Measurements from ENCODE around the gene IRF1.
A peak's percentile ranks its signal among the peaks of the same experiment; 100 is the strongest.

Gene IRF1

DNA sequence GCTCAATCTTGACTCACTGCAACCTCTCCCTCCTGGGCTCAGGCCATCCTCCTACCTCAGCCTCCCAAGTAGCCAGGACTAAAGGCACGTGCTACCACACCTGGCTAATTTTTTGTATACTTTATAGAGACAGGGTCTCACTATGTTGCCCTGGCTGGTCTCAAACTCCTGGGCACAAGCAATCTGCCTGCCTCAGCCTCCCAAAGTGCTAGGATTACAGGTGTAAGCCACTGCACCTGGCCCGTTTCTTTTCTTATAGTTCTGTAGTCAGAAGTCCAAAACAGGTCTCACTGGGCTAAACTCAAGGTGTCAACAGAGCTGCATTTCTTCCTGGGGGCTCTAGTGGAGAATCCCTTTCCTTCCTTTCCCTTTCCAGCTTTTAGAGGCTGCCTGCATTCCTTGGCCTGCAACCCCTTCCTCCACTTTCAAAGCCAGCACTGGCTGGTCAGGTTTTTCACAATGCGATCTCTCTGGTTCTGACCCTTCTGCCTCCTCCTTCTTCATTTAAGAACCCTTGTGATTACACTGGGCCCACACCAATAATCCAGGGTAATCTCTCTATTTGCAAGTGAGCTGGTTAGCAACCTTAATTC lies 16.3 kb downstream of the IRF1 start:
- peak in 1 of 2 donors; percentile 16 for DNase-seq

DNA sequence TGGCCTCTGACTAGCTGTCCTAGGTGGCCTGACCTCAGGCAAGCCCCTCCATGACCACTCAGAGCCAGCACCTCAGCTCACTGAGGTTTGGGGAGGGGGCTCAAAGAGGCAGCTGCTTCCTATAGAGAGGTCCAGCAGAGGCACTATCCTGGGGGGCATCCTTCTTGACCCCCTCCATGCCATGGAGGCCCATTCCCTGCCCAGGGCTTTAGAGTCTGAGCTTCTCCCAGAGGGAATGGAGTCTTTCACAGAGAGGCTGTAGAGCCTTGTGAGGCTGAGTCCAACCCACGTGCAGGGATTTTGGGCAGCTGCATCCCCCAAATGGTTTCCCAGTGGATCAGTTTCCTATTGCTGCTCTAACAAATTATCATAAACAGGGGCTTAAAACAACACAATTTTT lies 16.9 kb downstream of the IRF1 start:
- no peak for DNase-seq

DNA sequence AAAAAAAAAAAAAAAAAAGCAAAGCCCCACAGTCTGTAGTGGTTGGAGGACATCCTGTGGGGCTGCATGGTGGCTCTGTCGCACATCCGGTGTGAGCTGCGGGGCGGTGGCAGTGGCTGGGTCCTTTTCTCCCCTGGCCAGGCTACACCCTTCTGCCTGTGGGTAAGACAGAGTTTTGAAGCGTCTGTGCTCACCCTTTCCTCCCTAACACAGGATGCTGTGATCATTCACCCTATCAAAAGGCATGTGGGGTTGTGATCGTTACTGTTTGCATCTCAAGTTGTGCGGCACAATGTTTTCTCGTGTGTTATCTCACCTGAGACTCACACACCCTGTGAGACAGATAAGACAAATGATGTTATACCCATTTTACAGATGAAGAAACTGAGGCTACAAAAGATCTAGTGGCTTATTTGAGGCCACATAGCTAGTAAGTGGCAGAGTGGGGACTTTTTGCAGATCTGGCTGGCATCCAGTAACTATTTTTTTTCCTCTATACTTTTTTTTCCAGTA lies 17.5 kb downstream of the IRF1 start:
- DNase-seq, result peak; percentile 69 to 70

DNA sequence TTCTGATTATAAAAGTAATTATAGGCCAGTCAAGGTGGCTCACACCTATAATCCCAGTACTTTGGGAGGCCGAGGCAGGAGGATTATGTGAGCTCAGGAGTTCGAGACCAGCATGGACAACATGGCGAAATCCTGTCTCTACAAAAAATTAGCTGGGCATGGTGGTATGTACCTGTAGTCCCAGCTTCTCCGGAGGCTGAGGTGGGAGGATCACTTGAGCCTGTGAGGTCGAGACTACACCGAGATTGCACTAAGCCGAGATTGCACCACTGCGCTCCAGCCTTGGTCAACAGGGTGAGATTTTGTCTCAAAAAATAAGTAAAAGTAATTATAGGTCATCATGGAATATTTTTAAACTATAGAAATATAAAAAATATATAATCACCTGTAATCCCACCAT lies 18.1 kb downstream of the IRF1 start:
- no peak for DNase-seq

DNA sequence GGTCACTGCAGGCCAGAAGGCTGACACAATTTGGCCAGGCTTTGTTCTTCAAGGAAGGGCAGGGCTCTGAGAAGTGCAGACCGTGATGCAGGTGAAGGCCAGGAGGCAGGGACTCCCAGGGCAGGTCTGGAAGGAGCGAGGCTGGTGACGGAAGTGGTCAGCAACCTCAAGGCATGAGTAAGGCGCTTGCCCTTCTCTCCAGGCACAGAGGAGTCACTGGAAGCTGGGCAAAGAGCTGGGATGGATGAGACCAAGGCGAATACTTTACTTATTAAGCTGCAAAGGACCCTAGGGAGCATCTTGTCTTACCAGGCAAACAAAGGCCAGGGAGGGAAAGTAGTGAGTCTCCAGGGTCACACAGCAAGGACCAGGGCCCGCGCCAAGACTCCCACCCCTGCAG lies 18.6 kb downstream of the IRF1 start:
- no peak for DNase-seq

DNA sequence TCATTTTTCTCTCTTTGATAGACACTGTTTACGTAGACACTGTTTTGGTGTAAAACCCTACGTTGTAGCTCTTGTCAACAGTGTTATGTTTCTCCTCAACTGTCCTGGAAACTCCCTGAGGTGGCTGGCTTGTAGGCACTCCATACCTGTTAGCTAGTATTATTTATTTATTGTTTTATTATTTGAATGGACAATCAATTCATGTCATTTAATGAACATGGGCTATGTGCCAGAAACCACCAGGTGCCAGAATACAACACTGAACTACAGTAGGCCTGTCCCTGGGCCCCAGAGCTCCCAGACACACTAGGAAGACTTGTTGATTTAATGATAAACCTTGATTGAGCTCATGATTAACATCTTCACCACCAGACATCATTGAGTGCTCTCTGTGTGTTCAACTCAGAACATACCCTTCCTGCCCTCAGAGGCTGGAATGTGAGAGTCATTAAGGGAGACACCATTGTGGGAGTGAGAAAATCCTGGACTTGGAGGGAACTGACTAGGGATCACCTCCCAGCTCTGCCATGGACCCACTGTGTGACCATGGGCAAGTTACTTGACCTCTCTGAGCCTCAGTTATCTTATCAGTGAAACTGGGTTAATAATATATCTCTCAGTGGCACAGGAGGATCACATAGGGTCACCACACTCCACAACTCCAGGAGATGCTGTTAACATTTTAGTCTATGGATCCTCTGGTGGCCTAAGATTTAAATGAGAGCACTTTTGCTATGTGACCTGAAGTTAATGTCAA lies 19.2 kb downstream of the IRF1 start:
- no peak for DNase-seq

DNA sequence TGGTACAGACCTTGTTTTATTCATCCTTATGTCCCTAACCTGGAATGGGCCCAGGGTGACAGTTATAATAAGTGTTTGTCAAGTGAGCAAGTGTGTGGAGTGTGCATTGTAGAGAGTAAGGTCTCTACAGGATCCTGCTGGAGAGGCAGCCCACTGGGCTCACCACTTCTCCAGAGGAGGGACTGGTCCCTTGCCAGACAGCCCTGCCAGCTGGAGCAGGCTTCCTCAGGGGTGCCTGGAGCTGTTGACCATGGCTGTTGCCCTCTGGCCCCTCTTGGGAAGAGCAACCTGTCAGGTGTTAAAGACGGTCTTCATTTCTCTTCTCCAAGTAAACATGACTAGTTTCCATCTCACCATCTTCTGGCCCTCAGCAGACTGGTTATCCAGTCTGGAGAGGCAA lies 20.0 kb downstream of the IRF1 start:
- DNase-seq, result no peak

DNA sequence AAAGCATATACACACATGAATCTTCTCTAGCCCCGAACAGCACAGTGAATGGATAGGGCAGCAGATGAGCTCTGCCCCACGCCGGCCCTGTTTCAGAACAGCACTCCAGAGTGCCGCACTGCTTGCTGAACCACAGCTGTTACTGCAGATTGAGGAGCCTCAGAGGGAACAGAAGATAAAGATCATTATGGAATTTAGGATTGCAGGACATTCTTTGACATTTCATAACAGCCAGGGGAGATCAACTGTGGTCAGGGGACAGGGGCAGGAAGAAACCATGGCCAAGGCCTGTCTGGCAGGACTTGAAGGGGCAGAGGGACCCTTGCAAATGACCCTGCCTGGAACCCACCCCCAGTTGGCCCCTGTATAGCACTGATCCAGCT lies 20.6 kb downstream of the IRF1 start:
- no peak for DNase-seq

DNA sequence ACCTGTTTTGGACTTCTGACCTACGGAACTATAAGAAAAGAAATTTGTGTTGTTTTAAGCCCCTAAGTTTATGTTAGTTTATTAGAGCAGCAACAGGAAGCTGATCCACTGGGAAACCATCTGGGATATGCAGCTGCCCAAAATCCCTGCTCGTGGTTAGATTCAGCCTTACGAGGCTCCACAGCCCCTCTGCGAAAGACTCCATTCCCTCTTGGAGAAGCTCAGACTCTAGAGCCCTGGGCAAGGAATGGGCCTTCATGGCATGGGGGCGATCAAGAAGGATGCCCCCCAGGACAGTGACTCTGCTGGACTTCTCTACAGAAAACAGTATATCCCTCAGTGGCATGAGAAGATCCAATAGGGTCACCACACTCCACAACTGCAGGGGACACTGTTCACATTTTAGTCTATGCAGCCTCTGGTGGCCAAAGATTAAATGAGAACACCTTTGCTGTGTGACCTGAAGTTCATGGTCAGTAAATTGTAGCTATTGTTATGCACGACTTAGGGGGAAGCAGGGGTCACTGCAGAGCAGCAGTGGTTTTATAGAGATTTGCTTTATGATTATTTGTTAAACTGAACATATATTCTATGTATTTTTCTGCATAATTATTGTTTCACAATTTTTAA lies 21.1 kb downstream of the IRF1 start:
- DNase-seq, result no peak

DNA sequence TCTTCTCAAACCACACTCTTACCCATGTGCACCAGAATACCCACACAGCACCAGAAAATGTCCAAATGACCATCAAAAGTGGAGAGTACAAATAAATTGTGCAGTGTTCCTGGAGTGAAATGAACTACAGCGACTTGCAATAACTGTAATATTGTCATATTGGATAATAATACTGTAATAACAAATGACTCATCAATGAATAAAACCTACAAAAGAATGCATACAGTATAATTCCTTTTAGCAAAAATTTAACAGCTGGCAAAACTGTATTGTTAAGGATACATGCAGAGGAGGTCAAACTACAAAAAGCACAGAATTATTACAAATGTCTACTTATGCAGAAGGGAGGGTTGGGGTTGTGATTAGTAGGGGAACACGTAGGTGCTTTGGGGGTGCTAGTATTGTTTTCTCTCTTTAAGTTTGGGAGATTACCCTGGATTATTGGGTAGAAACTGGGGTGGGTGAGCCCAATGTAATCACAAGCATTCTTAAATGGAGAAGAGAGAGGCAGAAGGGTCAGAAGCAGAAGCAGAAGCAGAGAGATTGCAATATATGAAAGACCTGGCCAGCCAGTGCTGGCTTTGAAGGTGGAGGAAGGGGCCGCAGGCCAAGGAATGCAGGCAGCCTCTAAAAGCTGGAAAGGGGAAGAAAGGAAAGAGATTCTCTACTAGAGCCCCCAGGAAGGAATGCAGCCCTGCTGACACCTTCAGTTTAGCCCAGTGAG lies 21.8 kb downstream of the IRF1 start:
- DNase-seq, result no peak

DNA sequence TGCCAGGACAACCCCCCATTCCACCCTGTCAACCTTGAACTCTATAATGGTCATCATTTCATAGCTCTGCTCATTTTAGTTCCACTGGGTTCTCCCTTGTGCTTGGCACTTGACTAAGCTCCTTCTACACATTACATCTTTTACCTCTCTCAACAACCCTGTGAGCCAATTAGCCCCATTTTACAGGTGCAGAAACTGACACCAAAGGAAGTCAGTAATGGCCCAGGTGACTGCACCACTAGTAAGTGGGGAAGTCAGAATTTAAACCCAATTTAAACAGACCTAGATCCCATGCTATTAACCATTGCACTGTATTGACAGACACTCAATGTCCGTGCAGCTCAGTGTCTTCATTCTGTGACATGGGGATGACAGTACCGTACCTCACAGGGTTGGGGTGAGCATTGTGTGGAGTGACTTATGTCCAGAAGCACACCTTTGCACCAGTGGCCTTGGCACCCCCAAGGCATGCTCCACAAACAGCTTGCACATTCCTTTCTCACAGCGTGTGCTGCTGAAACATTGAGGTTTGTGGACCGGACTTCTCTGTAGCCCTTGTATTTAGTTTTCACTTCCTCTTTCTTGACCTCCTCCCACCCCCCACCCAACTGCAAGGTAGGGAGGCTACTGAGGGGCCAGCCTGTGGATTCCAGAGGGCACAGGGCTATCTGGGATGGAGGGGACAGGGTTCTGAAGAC lies 23.1 kb downstream of the IRF1 start:
- no peak for DNase-seq

DNA sequence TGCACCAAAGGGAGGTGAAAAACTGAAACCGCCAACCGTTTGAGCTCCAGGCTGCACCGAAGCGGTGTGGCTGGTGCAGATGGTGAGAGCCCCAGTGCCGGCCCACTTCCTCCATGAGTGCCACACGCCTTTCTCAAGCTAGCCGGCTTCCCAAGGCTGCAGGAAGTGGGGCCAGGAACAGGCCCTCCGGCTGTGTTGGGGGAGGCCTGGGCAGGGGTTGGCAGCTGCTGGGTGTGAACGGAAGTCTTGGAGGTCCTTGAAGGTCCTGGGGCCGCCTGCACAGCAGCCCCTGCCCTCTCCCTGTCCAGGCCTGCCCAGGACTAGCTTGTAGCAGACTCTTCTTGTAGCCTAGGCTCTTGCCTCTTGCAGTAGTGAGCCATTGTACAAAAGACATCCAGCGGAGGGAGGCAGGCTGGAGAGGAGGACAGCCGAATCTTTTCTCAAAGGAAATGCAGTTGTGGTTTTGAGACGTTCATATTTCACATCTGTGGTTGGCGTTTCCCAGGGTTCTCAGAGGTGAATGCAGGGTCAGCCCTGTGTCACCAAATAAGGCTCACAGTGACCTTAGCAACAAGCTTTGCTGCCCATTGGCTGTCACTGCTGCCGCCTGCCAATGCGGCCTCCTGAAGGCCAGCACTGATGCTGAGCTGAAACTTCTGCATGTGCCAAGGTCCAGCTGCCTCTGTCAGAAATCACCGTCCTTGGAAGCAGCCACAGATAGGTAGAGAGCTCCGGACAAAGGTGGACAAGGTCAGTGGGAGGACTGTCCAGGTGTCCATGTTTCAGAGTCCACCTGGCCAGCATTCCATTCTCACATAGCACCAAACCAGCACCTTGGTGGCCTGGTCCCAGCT lies 23.9 kb downstream of the IRF1 start:
- DNase-seq, result peak in 1 of 2 donors; percentile 66

DNA sequence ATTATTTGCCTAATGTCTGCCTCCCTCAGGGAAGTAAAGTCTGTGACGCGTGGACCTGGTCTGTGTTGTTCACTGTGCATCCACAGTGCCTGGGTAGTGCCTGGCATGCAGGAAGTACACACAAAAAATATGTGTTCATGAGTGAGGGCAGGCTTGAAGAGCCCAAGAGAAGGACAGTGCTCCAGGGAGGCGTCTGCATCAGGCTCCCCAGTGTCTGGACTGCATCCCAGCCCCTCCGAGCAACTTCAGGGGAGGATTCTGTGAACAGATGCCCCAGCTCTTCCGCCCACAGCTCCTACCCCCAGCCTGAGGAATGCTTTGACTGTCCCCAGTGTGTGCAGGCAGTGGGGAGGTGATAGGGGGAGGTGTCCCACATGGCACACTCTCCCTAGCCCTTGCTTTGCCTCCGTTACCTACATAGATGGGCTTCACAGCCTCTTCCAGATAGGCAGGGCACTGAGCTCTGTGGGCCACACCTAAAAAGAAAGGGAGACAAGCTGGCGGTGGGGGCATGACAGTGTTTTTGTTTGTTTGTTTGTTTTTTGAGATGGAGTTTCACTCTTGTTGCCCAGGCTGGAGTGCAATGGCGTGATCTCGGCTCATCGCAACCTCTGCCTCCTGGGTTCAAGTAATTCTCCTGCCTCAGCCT lies 25.4 kb downstream of the IRF1 start:
- no peak for DNase-seq

DNA sequence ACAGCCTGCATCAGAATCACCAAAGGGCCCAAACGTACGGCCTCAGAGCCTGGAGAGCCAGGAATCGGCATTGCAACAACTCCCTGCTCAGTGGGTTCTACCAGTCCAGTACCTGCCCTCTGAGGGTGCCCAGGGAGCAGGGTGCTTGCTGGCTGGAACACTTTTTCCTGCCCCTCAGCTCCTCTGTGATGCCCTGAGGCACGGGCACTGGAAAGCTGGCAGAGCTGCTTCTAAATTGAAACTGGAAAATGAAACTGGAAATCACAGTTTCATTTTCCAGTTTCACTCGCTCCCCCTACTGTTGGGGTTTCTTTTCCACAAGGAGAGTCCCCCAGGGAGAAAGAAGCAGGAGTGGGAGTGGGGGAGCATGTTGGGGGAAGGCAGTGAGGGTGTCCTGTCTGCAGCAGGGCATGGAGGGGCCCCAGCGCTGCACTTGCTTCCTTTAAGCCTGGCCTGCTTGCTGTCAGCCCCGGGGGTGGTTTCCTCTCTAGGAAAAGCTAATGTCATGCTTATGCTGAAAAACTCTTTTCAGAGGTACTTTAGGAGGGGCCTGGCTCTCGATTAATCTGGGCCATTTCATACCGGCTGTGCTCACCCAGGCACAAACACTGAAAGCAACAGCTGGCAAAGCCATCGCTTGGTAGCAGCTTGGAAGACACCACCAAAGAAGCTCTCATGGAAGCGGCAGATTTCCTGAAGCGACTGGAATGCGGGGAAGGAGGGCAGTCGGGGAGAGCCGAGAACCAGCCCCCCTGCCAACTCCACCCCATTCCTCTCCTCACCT lies 26.2 kb downstream of the IRF1 start:
- peak in 1 of 2 donors; percentile 50 for DNase-seq

DNA sequence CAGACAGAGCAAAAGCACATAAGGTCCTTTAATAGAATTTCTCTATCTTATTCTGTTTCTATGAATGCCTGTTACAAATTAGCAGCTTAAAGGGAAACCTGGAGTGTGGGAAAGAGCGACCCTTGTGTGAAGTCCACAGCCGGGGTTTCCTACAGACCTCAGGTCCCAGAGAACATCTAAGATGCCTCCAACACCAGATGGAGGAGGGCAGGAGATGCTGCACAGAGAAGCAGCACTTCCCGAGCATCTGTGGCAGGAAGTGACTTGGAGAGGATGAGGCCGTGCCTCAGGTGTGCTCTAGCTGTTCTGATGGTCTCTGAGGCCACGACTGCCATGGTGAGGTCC lies 26.8 kb downstream of the IRF1 start:
- no peak for DNase-seq

DNA sequence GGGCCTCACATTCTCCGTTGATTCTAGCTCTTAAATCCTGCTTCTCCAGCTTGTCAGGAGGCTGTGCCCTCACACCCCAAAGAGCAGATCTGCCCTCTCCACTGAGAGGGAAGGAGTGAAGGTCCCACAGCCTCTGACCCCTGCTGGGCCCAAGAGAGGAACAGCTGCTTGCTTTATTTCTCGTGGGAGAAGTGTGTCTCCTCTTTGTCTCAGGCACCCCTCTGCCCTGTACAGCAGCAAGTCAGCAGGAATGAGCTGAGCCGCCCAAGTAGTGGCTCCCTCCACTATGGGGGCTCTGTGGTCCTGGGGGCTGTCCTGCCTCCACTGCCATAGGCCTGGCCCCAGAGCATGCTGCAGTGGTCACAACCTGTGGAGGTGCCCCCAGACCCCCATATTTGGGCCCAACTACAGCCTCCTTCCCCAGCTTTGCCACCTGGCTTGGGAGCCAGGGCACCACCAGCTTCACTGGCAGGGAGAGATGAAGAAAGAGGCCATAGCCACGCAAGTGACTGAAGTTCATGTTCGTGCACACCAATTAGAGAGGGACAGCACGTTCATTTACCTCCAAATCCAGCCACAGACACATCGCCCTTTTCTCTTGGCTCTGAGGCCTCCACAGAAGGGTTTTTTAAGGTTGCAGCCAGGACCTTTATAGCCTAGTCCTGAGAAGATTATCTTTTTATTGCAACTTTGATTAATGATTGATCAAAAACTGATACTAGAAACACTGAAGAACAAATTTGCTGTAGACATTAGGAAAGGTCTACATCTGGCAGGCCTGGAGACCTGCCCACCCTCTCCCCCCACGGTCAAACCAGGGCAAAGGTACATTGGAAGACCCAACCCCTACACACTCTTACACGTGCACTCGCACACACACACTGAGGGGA lies 27.5 kb downstream of the IRF1 start:
- DNase-seq, result no peak

DNA sequence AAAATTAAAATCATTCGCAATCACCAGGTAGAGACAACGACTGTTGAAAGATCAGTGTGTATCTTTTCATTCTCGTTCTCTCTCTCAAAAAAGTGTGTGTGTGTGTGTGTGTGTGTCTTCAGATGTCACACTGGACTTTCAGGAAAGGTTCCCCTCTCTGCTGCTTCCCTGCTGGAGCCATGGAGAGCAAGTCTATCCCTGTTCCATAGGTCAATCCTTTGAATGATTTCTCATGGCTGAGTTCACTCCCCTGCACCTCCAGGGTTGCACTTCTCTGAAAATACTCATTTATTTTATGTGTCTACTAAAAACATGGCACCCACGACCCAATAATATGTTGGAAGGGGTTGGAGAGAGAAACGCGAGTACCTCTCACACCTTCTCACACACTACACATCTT lies 28.2 kb downstream of the IRF1 start:
- no peak for DNase-seq

DNA sequence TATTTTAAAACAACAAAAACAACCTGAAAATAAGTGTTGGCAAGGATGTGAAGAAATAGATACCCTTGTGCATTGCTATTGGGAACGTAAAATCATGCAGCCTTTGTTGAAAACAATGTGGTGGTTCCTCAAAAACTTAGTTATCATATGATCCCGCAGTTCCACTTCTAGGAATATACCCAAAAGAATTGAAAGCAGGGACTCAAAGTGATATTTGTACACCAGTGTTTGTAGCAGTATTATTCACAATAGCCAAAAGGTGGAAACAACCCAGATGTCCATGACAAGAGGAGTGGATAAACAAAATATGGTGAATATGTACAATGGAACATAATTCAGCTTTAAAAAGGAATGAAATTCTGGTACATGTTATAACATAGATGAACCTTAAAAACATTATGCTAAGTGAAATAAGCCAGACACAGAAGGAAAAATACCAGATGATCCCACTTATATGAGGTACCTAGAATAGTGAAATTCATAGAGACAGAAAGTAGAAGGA lies 29.0 kb downstream of the IRF1 start:
- no peak for DNase-seq

DNA sequence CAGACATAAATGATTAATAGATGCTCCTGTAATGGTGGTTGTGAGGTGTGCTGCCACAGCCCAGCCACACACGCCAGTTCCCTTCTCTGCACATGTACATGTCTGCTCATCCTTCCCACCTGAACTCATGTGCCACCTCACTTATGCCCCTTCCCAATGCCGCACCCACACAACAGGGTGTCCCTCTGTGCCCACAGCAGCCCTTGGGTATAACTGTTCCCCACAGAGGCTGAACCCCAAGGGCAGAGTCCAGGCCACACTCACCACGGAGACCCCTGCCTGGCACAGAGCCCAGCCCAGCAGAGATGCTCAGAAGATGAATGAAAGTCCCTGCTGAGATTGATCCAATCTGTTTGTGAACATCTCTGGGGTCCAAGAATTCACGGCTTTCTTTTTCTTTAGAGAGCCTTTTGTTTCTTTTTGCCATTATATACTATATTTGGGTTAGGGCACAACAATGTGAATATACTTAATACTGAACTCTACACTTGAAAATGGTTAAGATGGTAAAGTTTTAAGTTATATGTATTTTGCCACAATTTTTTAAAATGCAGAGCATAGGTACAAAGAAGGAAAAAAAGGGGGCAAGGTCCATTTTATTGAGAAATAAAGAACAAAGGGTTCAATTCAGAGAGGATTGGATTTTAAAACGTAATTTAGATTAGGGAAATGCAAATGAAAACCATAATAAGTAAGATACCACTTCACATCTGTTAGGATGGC lies 29.6 kb downstream of the IRF1 start:
- no peak for DNase-seq

Data from stimulated activated CD4-positive, alpha-beta T cell treated with anti-CD3 and anti-CD28 coated beads, Interleukin-2, amount 100 ng/mL, for 24 hours (primary cell).